ENCODE data around the gene RHBDL1.

DNA sequence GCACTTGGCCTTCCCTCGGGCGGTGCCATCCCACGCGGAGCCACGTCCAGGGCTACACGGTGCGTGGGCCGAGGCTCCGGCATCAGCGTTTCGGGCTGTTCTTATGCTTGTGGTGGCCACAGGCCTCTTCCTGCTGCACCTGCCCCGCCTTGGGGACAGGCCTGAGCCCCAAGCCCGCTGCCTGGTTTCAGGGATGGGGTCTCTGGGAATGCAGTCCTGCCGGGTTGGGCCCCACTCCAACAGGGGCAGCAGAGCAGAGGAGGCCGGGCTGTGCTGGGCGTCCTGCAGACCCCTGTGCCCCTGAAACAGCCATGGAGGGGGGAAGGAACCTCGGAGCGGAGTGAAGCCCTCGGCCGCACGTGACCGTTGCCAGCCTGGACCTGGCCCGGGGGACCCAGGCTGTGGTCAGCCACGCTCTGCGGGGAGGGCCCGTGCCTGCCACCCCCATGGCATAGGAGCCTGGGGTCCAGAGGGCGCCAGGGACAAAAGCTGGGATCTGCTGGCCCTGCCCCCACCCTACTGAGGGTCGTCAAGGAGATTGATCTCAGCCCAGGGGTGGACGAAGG, 45.1 kb upstream of the RHBDL1 start:
- TF ChIP-seq, protein P1, sequence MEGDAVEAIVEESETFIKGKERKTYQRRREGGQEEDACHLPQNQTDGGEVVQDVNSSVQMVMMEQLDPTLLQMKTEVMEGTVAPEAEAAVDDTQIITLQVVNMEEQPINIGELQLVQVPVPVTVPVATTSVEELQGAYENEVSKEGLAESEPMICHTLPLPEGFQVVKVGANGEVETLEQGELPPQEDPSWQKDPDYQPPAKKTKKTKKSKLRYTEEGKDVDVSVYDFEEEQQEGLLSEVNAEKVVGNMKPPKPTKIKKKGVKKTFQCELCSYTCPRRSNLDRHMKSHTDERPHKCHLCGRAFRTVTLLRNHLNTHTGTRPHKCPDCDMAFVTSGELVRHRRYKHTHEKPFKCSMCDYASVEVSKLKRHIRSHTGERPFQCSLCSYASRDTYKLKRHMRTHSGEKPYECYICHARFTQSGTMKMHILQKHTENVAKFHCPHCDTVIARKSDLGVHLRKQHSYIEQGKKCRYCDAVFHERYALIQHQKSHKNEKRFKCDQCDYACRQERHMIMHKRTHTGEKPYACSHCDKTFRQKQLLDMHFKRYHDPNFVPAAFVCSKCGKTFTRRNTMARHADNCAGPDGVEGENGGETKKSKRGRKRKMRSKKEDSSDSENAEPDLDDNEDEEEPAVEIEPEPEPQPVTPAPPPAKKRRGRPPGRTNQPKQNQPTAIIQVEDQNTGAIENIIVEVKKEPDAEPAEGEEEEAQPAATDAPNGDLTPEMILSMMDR (optimal IDR thresholded peaks at IDR 0.05 in 1 of 3, IDR thresholded peaks at IDR 0.05 in 1 of 3, conservative IDR thresholded peaks at IDR 0.05 in 1 of 3; ENCODE audit: extremely low read depth in 1 of 3, insufficient read depth in 2 of 3, low read length in 3 of 3): no peak
- TF ChIP-seq EZH2 (IDR thresholded peaks at IDR 0.05; ENCODE audit: low read length): no peak
